Stimulated activated CD8-positive, alpha-beta memory T cell treated with anti-CD3 and anti-CD28 coated beads, Interleukin-7, amount 100 ng/mL, for 48 hours (primary cell): ENCODE measurements around the gene RIPOR3.
"Not testable (repeated sequence)": the region's sequence is repeated elsewhere in the genome, so short reads cannot be mapped to it uniquely, and the experiment has no call there.

Experiments
- DNase-seq, 2 donors: peaks; one replicate each; pipeline ENCODE4 v3.0.0-alpha.2; 2020; ENCODE audit warnings: low read depth in 1 of 2; ENCODE audit errors: extremely low read depth in 1 of 2

Gene RIPOR3

DNA sequence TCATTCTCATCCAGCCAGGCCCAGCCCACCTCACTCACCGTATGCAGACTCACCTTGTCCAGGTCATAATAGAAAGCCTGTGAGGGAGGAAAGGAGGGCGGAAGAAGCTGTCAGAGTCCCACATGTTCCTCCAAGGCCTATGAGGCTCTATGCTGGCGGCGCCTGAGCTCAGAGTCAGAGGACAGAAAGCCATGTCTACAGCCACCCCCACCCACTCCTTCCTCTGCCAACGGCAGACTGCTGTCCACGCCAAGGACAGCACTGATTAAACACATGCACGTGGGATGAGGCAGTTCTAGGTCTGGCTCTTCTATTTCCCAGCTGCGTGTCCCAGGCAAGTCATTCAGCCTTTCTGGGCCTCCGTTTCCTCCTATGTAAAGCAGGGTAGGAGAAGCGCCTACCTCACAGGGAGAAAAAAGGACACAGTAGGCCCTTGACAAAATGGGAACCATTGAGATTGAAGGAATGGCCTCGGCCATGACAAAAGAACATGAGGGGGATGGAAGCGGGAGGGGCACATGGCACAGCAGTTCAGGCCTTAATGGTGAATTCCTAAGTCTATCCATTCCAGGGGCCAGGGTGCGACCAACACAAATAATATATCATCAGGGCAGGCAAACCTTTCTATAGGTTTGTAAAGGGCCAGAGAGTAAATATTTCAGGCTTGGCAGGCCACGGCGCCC lies 80.1 kb downstream of the RIPOR3 start:
- DNase-seq, result no peak

DNA sequence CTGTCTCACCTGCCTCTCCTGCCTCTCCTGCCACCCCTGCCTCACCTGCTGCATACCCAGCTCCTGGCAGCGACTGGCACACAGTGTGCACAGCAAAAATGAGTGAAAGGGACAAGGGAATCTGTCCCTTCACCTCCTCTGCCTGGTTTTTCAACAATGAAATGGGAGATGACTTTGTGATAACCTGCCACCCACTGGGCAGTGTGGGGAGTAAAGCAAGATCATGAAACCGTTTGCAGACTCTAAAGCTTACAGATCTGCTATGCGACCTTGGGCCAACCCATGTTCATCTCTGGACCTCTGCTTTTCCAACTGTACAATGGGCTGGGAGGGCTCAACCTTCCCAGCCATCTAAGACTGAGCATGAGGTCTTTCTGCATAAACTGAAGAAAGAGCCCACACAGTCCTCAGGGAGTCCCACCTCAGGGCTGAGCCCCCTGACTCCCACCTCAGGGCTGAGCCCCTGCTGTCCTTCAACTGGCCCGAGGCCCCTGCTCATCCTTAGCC lies 81.1 kb downstream of the RIPOR3 start:
- DNase-seq, result no peak

DNA sequence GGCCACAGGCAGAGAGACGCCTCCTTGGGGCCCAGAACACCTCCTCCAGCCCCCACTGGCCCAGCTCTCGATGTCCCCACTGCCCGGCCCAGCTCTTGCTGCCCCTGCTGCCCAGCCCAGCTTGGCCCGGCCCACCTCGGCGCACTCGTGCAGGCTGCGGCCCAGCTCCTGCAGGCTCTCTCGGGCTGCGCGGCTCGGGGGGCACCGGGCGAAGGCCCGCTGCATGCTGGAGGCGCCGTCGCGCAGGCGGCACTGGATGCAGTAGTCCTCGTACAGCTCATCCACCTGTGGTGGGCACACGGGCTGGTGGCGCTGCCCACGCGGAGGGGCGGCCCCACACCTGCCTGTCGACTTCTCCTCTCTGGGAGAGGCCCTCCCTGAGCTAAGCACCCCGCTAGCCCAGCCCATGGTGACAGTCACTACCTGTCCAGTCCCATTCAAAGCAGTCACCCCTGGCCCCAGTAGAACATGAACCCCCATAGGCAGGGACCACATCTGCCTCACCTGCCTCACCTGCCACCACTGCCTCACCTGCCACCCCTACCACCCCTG lies 81.8 kb downstream of the RIPOR3 start:
- no peak for DNase-seq

DNA sequence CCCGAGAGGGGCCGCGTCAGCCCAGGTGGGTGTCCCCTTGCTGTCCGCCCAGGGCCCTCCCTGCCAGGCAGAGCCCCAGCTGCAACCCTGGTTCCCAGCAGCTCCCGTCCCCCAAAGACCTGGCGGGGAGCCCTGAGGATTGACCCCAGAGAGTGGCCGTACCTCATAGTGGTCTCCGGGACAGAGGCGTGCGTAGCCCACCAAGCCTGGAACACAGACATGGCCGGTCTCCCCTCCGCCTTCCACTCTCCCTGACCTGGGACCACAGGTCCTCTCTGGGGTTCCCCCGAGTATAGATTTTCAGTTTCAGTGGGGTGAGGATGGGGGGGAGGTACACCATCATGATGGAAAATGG lies 82.6 kb downstream of the RIPOR3 start:
- DNase-seq, result no peak

DNA sequence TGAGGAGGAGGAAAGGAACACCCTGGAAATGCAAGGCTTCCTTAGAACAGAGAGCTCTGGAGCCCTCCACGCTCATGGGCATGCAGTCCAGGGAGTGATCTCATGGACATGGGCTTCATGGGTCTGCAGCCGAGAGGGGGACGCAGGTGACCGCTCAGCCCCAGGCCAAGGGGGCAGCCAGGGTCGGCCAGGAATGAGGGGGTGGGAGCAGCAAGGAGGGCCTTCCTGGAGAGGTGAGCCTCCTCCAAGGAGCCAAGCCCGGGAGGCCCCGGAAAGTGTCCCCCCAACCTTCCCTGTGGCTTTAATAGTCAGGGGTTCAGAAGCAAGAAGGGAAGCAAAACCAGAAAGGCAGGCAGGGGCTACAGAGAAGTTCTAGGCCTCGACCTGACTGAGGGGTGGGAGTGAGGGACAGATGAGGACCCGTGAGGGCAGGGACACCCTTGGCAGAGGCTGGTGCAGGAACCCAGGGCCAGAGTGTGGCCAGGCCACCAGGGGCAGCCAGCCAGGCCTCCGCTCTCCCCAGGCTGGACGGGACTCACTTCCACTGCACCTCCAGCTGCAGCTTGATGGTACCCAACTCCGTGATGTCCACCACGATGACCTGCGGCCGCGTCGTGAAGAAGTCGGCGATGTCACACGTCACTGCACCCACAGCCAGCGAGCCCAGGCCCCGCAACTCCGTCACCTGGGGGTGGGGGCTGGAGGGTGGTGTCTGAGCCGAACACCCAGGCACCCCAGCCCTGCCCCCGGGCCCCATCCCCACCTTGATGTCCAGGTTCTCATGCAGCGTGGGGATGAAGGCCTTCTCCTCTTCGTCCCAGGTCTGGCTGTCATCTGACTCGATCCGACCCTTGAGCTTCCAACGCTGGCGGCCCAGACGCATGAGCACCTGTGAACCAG lies 83.2 kb downstream of the RIPOR3 start:
- no peak for DNase-seq

DNA sequence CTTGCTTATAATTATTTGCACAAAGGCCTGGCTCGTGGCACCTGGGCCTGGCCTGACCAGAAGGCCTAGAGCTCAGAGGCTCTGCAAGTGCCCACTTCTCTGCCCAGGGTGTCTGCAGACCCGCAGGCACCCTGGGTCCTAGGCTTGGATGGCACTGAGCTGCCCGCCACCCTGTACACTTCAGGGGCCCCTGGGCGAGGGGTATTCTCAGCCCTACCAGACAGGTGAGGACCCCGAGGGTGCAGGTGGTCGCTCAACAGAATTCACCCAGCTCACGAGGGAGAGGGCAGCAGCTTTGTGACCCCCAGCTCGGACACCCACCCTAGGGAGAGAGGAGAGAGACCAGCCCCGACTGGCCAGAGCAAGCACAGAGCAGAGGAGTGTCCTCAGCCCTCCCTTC lies 83.9 kb downstream of the RIPOR3 start:
- DNase-seq, result no peak

DNA sequence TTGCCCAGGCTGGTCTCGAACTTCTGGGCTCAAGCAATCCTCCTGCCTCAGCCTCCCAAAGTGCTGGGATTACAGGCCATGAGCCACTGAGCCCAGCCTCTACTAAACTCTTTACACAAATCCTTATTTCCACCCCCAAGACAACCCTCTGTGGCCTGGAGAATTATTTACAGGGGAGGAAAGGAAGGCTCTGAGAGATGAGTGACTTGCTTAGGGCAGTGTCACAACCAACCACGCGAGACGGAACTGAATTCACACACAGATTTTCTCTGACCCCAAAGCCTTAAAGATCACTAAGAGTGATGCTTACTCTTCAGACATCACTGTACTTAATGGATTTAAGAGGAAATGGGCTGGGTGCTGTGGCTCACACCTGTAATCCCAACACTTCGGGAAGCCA lies 86.2 kb downstream of the RIPOR3 start:
- no peak for DNase-seq

DNA sequence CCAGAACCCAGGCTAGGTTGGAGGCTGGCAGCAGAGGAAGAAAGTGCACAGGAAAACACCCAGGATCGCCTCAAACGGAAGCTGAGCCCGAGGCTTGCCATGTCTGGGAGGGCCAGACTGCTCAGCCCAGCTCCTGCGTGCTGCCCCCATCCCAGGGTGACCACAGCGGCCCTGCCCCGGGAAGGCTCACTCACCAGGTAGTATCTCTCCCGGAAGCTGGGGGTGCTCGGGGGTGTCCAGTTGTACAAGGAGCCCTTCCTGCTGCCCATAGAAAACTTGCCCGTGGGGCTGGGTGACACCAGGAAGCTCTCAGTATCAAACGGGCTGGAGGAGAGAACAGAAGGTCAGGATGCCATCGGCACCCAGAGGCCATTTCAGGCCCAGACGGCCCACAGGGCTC lies 86.9 kb downstream of the RIPOR3 start:
- no peak for DNase-seq

DNA sequence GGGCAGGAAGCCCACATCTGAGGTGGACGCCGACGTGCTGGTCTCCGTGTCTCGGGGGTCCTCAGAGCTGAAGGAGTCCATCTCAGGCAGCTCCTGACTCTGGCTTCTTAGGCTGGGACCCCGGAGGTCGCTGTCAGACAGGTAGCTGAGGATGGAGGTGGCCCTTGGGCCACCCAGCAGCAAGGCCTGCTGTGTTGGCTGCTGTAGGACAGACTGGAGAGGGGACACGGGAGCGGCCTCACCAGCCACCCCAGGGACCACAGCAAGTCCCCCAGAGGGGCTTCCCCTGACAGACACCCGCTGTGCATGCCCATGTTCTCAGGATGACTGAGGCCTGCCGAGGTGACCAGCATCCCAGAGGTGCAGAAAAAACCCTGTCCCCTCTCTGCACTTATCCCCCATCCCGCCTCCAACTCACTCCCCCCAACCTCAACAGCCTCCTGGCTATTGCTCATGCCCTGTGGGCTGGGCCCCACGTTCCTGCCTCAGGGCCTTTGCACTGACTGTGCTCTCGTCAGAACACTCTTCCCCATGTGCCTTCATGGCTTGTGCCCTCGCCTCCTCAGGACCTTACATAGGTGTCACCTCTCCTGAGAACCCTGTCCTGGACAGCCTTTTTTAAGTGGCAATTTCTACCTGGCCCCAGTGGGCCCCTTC lies 88.8 kb downstream of the RIPOR3 start:
- DNase-seq, result no peak

DNA sequence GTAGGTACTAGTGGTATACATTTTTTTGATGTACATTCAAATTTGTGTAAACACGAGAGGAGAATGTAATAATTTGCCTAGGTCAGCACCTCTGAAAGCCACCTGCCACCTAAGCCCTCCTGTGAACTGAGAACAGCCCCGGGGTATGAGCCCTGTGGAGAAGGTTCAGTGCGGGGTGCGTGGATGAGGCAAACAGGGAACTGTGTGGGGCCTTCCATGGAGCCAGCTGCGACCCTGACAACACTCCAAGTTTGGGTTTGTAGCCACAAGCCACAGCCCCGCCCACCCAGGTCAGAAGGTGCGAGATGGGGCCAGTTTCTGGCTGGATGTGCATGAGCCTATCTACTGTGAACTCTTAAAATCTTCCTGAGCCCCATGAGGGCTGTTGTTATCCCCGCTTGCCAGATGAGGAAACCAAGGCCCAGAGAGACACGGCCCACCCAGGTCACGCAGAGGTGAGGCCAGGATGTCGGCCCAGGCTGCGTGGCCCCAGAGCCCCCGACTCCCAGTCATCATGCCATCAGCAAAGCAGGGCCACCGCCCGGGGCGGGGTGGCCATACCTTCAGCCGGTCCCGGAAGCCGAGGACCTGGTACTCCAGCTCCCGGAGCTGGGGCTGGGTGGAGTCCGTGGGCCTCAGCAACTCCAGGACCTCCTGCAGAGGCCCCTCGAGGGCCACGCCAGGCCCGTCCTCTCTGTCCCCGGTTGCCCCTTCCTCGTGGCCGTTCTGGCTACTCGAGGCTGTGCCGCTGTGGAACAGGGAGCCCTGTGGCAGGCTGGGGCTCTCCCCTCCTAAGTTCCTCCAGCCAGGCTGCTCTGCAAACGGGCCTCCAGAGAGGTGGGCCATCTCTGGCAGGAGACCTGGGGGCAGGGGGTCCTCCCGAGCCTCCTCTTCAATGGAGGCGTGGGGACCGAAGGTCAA lies 89.6 kb downstream of the RIPOR3 start:
- DNase-seq, result no peak

DNA sequence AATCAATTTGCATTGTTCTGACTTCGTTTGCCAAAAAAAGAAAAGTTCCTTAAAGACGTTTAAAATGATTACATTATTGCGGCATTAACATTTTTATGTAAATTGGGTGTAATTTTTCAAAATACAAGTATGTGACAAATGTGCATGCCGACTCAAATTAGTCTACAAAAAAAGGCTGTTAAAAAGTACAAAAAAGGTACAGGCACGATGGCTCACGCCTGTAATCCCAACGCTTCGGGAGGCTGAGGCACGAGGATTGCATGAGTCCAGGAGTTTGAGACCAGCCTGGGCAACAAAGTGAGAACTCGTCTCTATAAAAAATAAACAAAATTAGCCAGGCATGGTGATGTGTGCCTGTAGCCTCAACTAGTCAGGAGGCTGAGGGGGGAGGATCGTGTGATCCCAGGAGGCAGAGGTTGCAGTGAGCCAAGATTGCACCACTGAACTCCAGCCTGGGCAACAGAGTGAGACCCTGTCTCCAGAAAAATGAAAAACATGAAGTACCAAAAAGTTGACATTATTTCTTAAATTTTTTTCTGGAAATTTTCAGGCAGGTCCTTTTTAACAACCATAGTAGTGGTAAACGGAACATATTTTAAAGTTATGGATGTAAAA lies 91.0 kb downstream of the RIPOR3 start:
- DNase-seq, result no peak

DNA sequence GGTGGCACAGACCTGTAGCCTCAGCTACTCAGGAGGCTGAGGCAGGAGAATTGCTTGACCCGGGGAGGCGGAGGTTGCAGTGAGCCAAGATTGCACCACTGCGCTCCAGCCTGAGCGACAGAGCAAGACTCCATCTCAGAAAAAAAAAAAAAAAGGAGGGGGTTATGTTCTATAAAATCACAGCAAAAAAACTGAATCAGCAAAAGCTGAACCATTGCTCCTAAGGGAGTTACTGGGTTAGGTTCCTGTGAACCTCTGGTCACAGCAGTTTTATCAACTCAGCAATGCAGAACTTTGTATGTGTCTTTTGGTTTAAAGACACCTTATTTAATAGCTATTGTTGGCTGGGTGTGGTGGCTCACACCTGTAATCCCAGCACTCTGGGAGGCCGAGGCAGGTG lies 92.6 kb downstream of the RIPOR3 start:
- DNase-seq, result not testable (repeated sequence)

DNA sequence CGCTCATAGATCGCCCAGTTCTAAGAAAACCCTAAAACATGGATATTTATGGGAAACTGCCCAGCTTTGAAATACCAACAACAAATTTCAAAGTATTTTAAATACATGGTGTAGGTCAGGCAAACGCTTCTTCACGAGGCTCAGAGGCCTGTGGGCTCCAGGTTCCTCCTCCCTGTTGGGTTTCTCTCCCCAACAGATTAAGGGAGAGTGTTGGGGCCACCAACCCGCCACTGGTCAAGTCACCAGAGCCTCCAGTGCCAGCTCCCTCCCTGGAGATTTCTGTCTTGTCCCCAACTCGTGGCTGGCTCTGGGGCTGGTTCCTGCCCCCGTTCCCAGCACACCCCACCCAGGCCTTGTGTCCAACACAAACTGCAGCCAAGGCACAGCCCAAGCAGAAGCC lies 93.3 kb downstream of the RIPOR3 start:
- no peak for DNase-seq

DNA sequence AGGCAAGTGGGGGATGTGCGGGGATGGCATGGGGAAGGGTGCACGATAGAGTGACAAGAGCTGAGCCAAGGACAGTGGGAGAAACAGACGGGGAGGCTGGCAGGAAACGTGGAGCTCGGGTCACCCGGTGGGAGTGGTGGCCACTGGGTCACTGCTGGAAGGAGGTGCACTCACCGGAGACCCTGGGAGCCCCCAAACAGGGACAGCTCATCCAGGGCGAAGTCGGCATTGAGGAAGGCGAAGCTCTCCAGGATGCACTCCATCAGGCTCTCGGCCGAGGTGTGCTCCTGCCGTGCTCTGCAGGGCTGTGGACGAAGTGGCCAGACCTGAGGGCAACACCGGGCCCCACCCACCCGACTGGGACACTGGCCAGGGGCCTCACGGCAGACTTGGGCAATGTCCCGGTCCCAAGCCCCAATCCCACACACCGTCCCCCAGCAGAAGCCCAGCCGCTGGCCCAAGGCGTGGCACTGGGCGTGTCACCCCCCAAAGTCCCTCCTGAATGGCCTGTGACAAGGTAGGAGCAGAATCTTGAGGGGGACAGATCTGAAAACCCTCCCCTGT lies 93.9 kb downstream of the RIPOR3 start:
- no peak for DNase-seq

DNA sequence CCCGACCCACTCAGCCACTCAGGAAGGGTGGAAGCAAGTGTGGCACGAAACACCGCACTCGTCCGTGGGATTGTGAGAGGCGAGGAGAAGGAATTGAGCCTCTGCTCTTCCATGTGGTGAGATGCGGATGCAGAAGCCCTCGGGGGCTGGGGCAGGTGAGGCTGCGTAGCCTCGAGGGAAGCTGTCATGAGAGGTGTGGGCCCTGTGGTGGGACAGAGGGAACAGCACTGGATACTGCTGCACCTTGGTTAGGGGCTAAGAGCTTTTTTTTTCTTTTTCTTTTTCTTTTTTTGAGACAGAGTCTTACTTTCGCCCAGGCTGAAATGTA lies 94.7 kb downstream of the RIPOR3 start:
- no peak for DNase-seq

DNA sequence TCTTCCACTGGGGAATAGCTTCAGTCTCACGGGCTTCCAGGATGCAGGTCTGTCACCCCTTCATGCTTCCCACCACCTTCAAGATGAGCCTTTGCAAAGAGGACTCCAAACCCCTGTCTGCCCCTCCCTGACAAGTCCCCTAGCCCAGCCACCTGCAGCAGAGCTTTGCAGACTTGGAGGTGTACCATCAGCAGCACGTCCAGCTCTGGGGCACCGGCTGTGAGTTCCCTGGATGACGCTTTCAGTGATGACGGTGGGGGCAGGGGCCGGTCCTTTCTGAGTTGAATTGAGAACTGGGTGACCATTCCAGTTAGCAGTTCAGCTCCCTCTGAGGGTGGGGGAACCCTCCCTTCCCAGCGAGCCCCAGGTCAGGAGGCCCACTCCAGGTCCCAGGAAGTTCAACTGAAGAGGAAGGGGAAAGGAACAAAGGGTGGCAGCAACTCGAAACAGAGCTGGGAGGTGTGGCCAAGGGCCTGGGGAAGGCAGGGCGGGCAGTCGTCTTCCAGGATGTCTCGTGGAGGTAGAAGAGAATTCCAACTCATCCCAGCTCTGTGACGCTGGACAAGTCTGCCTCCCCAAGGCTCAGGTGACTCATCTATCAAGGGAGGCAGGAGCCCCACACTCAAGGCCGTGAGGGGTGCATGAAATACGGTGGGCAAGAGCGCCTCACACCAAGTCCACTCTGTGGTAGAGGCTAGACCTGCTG lies 95.2 kb downstream of the RIPOR3 start:
- DNase-seq, result no peak

DNA sequence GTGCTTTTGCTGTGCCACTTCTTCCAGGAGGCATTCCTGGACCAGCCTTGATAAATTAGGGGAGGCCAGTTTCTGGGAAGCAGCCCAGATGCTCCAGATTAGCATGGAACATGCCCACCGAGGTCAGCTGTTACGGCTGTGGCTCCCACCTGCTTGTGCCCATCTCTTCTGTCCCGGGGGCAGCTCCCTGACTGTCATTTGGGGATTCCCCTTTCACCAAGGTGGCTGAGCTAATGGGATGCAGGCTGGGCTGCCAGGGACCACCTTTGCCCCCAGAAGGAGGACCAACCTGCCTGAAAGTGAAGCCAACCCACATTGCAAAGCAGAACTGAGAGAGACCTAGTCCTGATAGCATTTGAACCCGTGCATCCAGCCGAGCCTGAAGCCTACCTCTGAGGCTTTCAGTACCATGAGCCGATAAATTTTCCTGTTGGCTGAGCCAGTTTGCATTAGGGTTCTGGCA lies 95.9 kb downstream of the RIPOR3 start:
- DNase-seq, result no peak

DNA sequence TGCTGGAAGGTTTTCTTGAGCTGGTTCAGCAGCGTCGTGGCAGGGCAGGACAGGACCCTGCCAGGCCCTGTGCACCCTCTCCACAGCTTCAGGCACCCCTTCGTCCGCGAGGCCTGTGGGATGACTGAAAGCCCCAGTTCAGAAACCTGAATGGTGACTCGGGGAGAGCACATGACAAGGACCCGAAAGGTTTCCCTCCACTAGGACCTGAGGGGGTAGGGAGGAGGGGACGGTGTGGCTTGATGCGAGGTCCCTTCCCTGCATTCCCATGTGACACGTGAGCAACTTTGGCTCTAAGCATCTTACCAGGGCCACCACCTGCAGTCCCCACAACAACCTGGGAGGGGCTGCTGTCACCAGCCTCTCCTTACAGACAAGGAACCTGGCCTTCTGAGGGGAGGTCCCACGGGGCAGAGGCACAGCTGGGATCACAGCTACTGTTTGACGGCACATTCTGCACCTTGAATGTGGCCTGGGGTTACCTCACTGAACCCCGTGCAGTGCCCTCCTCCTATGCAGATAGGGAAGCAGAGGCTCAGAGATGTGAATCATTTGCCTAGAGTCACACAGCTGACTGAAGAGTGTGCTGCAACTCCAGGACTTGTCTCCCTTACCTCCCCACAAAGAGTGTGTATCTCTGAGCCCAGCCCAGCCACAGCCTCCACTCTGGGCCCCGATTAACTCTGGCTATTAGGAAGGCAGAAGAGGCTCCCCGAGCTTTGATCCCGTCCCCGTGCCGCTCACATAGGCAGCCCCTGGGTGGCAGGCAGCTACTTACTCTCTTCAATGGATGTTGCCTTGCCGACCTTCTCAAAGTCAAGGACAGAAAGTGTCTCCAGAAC lies 96.5 kb downstream of the RIPOR3 start:
- no peak for DNase-seq
